H9 (cell line): ENCODE results near the gene IDUA. TPM values are rescaled to one million over a fixed set of nuclear protein-coding genes. Genes with fewer than 3 reads are reported as not detected.

ENCODE experiments used
- DNase-seq: peaks from one replicate; pipeline ENCODE4 v3.0.0-alpha.2; 2017
- H2AFZ ChIP-seq: one replicate; pipeline ENCODE4 v1.6.1; 2013; ENCODE audit warnings: mild to moderate bottlenecking, low read length, control low read depth, moderate library complexity
- H2AK5ac ChIP-seq: 2 replicates; pipeline ENCODE4 v1.6.1; 2013; ENCODE audit warnings: low read length, control low read depth, mixed read lengths; ENCODE audit not compliant: insufficient read length
- H2BK120ac ChIP-seq: one replicate; pipeline ENCODE4 v1.6.1; 2013; ENCODE audit warnings: low read depth, mild to moderate bottlenecking, low read length, control low read depth, inconsistent platforms; ENCODE audit not compliant: poor library complexity, severe bottlenecking
- H2BK12ac ChIP-seq: 2 replicates; pipeline ENCODE4 v1.6.1; 2013; ENCODE audit warnings: low read length, control low read depth, mixed read lengths, low read depth; ENCODE audit not compliant: insufficient read length
- H2BK15ac ChIP-seq: 2 replicates; pipeline ENCODE4 v1.6.1; 2013; ENCODE audit warnings: low read depth, low read length, control low read depth
- H2BK20ac ChIP-seq: one replicate; pipeline ENCODE4 v1.6.1; 2013; ENCODE audit warnings: low read depth, mild to moderate bottlenecking, low read length, control low read depth, inconsistent platforms; ENCODE audit not compliant: poor library complexity, severe bottlenecking
- H2BK5ac ChIP-seq: 2 replicates; pipeline ENCODE4 v1.6.1; 2013; ENCODE audit warnings: low read length, control low read depth, mixed read lengths; ENCODE audit not compliant: insufficient read length
- H3K14ac ChIP-seq: 2 replicates; pipeline ENCODE4 v1.6.1; 2013; ENCODE audit warnings: low read length, control low read depth; ENCODE audit not compliant: insufficient read depth
- H3K18ac ChIP-seq: 2 replicates; pipeline ENCODE4 v1.6.1; 2013; ENCODE audit warnings: low read depth, mild to moderate bottlenecking, mixed read lengths, low read length, control low read depth; ENCODE audit not compliant: insufficient read length
- H3K23ac ChIP-seq: 2 replicates; pipeline ENCODE4 v1.6.1; 2013; ENCODE audit warnings: low read length, control low read depth, mixed read lengths, low read depth; ENCODE audit not compliant: insufficient read length
- H3K23me2 ChIP-seq: 2 replicates; pipeline ENCODE4 v1.6.1; 2013; ENCODE audit warnings: low read depth, mild to moderate bottlenecking, mixed read lengths, low read length, control low read depth; ENCODE audit not compliant: insufficient read length, poor library complexity, severe bottlenecking
- H3K27ac ChIP-seq: 2 replicates; pipeline ENCODE4 v1.5.1; 2013; ENCODE audit warnings: low read length, control low read depth, mixed read lengths, low read depth; ENCODE audit not compliant: insufficient read length
- H3K27me3 ChIP-seq: 2 replicates; pipeline ENCODE4 v1.6.1; 2013; ENCODE audit warnings: low read length, control low read depth, inconsistent platforms; ENCODE audit not compliant: insufficient read depth
- H3K4ac ChIP-seq: 2 replicates; pipeline ENCODE4 v1.6.1; 2013; ENCODE audit warnings: low read depth, mild to moderate bottlenecking, control low read depth, inconsistent platforms, low read length, moderate library complexity
- H3K4me1 ChIP-seq: 2 replicates; pipeline ENCODE4 v1.6.1; 2013; ENCODE audit warnings: low read length, control low read depth, inconsistent platforms; ENCODE audit not compliant: insufficient read depth
- H3K4me2 ChIP-seq: 2 replicates; pipeline ENCODE4 v1.6.1; 2013; ENCODE audit warnings: low read length, control low read depth, mixed read lengths; ENCODE audit not compliant: insufficient read length, insufficient read depth
- H3K56ac ChIP-seq: 2 replicates; pipeline ENCODE4 v1.6.1; 2013; ENCODE audit warnings: low read depth, mild to moderate bottlenecking, mixed read lengths, low read length, control low read depth; ENCODE audit not compliant: insufficient read length
- H3K79me1 ChIP-seq: 2 replicates; pipeline ENCODE4 v1.6.1; 2013; ENCODE audit warnings: low read depth, mild to moderate bottlenecking, moderate library complexity, low read length, control low read depth, inconsistent platforms; ENCODE audit not compliant: insufficient read depth, poor library complexity, severe bottlenecking
- H3K79me2 ChIP-seq: 2 replicates; pipeline ENCODE4 v1.6.1; 2013; ENCODE audit warnings: low read length, control low read depth, inconsistent platforms; ENCODE audit not compliant: insufficient read depth
- H3K9ac ChIP-seq: 2 replicates; pipeline ENCODE4 v1.6.1; 2013; ENCODE audit warnings: low read length, control low read depth, mixed read lengths; ENCODE audit not compliant: insufficient read length; ENCODE audit errors: extremely low read depth
- H3K9me3 ChIP-seq: one replicate; pipeline ENCODE4 v1.6.1; 2013; ENCODE audit warnings: low read depth, low read length, inconsistent platforms; ENCODE audit not compliant: control insufficient read depth
- H3T11ph ChIP-seq: one replicate; pipeline ENCODE4 v1.6.1; 2013; ENCODE audit warnings: mild to moderate bottlenecking, low read length, control low read depth, inconsistent platforms
- H4K20me1 ChIP-seq: one replicate; pipeline ENCODE4 v1.6.1; 2013; ENCODE audit not compliant: control insufficient read depth, insufficient read length, insufficient read depth
- H4K5ac ChIP-seq: 2 replicates; pipeline ENCODE4 v1.6.1; 2013; ENCODE audit warnings: low read depth, mild to moderate bottlenecking, mixed read lengths, low read length, control low read depth; ENCODE audit not compliant: insufficient read length
- H4K8ac ChIP-seq: replicated peaks from 2 replicates; pipeline ENCODE4 v1.6.1; 2013; ENCODE audit warnings: low read length, control low read depth, mixed read lengths, low read depth; ENCODE audit not compliant: insufficient read length
- H4K91ac ChIP-seq: 2 replicates; pipeline ENCODE4 v1.6.1; 2013; ENCODE audit warnings: low read depth, mild to moderate bottlenecking, moderate library complexity, mixed read lengths, low read length, control low read depth; ENCODE audit not compliant: insufficient read length
- H3K27ac Mint-ChIP-seq, 3 experiments: 2 replicates in 2 of 3; 3 replicates in 1 of 3; pipeline ENCODE4 v1.8.0; 2020 to 2021; ENCODE audit warnings: mixed read lengths in 3 of 3, mild to moderate bottlenecking in 1 of 3, moderate library complexity in 1 of 3
- H3K27me3 Mint-ChIP-seq: 2 replicates; pipeline ENCODE4 v1.8.0; 2021; ENCODE audit warnings: low read depth, mild to moderate bottlenecking, moderate library complexity, mixed read lengths
- H3K36me3 Mint-ChIP-seq, 3 experiments: 2 replicates in 2 of 3; 3 replicates in 1 of 3; pipeline ENCODE4 v1.8.0; 2020 to 2021; ENCODE audit warnings: low read depth in 3 of 3, mixed read lengths in 3 of 3; ENCODE audit not compliant: insufficient read depth in 1 of 3
- H3K4me1 Mint-ChIP-seq, 2 experiments: 2 replicates each; pipeline ENCODE4 v1.8.0; 2020; ENCODE audit warnings: mixed read lengths in 2 of 2
- H3K4me3 Mint-ChIP-seq, 2 experiments: 2 replicates in 1 of 2; 3 replicates in 1 of 2; pipeline ENCODE4 v1.8.0; 2020 to 2021; ENCODE audit warnings: mild to moderate bottlenecking in 2 of 2, mixed read lengths in 2 of 2, moderate library complexity in 1 of 2
- H3K9me3 Mint-ChIP-seq, 2 experiments: 2 replicates in 1 of 2; 3 replicates in 1 of 2; pipeline ENCODE4 v1.8.0; 2020; ENCODE audit warnings: mild to moderate bottlenecking in 2 of 2, mixed read lengths in 2 of 2, moderate library complexity in 1 of 2
- CTCF ChIP-seq: fragments of 200-600 bp; sonication (generic); conservative IDR thresholded peaks from 3 replicates; pipeline ENCODE4 v1.8.0; 2021; ENCODE audit warnings: antibody characterized with exemption, mild to moderate bottlenecking
- WGBS: extraction: QIAGEN DNeasy Blood & Tissue Kit; methylation state at CpG from one replicate; pipeline ENCODE4 v1.1.7; 2013; ENCODE audit warnings: missing lambda C conversion rate, low lambda C conversion rate, mixed read lengths; ENCODE audit not compliant: insufficient read length; ENCODE audit errors: extremely low coverage; 5-methylcytosine and 5-hydroxymethylcytosine counted together
- total RNA-seq: library from RNA; stranded (reverse); gene quantifications from 2 replicates; pipeline ENCODE4 v1.2.1, GENCODE V29; 2021

Gene IDUA
- total RNA-seq, 1 experiment from 2014 or later: 14.5 TPM

GRCh38 chr4:1041147-1041935 is 54.5 kb downstream of the IDUA start:
- H2AFZ ChIP-seq: no peak overlapping the region
- no peak overlapping the region for H4K8ac ChIP-seq
- no CpG with 5 or more reads among the region's 36 CpGs for WGBS
- H3K56ac ChIP-seq: no peak overlapping the region
- no peak overlapping the region for H3K18ac ChIP-seq
- no peak overlapping the region for H3K27ac ChIP-seq
- no peaks in the 10 kb centered on the region for H3K36me3 Mint-ChIP-seq
- no peaks in the 10 kb centered on the region for H3K79me1 ChIP-seq
- DNase-seq: no peak
- no peak overlapping the region for H3K9ac ChIP-seq
- no peak overlapping the region for H2BK20ac ChIP-seq
- H4K5ac ChIP-seq: no peak overlapping the region
- H3K4me1 ChIP-seq: no peaks in the 10 kb centered on the region; the same call in 1 of the 2 replicates
- H3K23ac ChIP-seq: no peak overlapping the region
- no peak overlapping the region for H2BK12ac ChIP-seq
- H3K27me3 ChIP-seq: no peaks in the 10 kb centered on the region; the same call in 1 of the 2 replicates
- no peak overlapping the region for H3T11ph ChIP-seq
- TF ChIP-seq CTCF: no peak
- H3K79me2 ChIP-seq: no peaks in the 10 kb centered on the region
- H2BK5ac ChIP-seq: no peak overlapping the region
- H4K91ac ChIP-seq: no peak overlapping the region
- no peak overlapping the region for H3K4me2 ChIP-seq
- peaks cover 4% of the 10 kb centered on the region for H3K23me2 ChIP-seq
- H2AK5ac ChIP-seq: no peak overlapping the region
- H3K4me1 Mint-ChIP-seq: peaks cover 6 to 24% of the 10 kb centered on the region in 2 experiments
- 0 out of 2 replicates have a peak overlapping the region, but pooled peaks have one; percentile 5 for H3K14ac ChIP-seq
- no peaks in the 10 kb centered on the region; a peak in 2 of 5 replicates for H3K9me3 Mint-ChIP-seq
- no peak overlapping the region for H2BK15ac ChIP-seq
- H3K9me3 ChIP-seq: no peaks in the 10 kb centered on the region
- H3K27me3 Mint-ChIP-seq: peaks cover 14% of the 10 kb centered on the region
- no peak overlapping the region for H2BK120ac ChIP-seq
- H4K20me1 ChIP-seq: no peaks in the 10 kb centered on the region
- no peak overlapping the region for H3K4ac ChIP-seq
- H3K4me3 Mint-ChIP-seq: peak overlapping the region in 1 of 2 experiments; percentile 38; a peak in 2 of 5 replicates
- H3K27ac Mint-ChIP-seq: peak overlapping the region in 1 of 3 experiments; percentile 41; a peak in 2 of 7 replicates
